Loucy (cell line): ENCODE data around the gene RPRD1A.

Experiments
- H2AFZ ChIP-seq: fragments of 200-600 bp; sonication (generic); 2 replicates; pipeline ENCODE4 v1.6.0; 2016; ENCODE audit warnings: antibody characterized with exemption, mild to moderate bottlenecking, low read length, moderate library complexity
- H3F3A ChIP-seq: fragments of 200-600 bp; 2 replicates; pipeline ENCODE4 v1.6.0; 2016; ENCODE audit warnings: antibody characterized with exemption, low read depth, mild to moderate bottlenecking
- H3K27me3 ChIP-seq: fragments of 200-600 bp; sonication (generic); 2 replicates; pipeline ENCODE4 v1.6.1; 2014; ENCODE audit warnings: low read length, mild to moderate bottlenecking; ENCODE audit not compliant: insufficient read depth, poor library complexity, severe bottlenecking
- H3K36me3 ChIP-seq: fragments of 200-600 bp; sonication (generic); 2 replicates; pipeline ENCODE4 v1.6.1; 2016; ENCODE audit warnings: low read length; ENCODE audit not compliant: insufficient read depth
- H3K4me1 ChIP-seq: fragments of 200-600 bp; sonication (generic); 2 replicates; pipeline ENCODE4 v1.5.1; 2014; ENCODE audit warnings: low read length, mild to moderate bottlenecking; ENCODE audit not compliant: insufficient read depth, poor library complexity, severe bottlenecking
- H3K4me2 ChIP-seq: fragments of 200-600 bp; sonication (generic); 2 replicates; pipeline ENCODE4 v1.6.0; 2014; ENCODE audit warnings: antibody characterized with exemption, low read length, low read depth, mild to moderate bottlenecking; ENCODE audit not compliant: poor library complexity, severe bottlenecking
- H3K4me3 ChIP-seq: fragments of 200-600 bp; sonication (generic); 2 replicates; pipeline ENCODE4 v1.5.1; 2014; ENCODE audit warnings: low read length, mild to moderate bottlenecking, mixed read lengths; ENCODE audit not compliant: poor library complexity, severe bottlenecking
- H3K79me2 ChIP-seq: fragments of 200-600 bp; sonication (generic); 2 replicates; pipeline ENCODE4 v1.6.1; 2014; ENCODE audit warnings: low read length; ENCODE audit not compliant: insufficient read depth
- H3K9ac ChIP-seq: fragments of 200-600 bp; sonication (generic); 2 replicates; pipeline ENCODE4 v1.6.0; 2014; ENCODE audit warnings: mild to moderate bottlenecking, low read depth, low read length, moderate library complexity; ENCODE audit not compliant: poor library complexity, severe bottlenecking
- H3K9me2 ChIP-seq: fragments of 200-600 bp; sonication (generic); replicated peaks from 2 replicates; pipeline ENCODE4 v1.6.1; 2016; ENCODE audit warnings: low read depth, low read length, mixed read lengths
- H3K9me3 ChIP-seq: fragments of 200-600 bp; sonication (generic); 2 replicates; pipeline ENCODE4 v1.6.1; 2014; ENCODE audit warnings: mild to moderate bottlenecking, antibody characterized with exemption, low read length, low read depth; ENCODE audit not compliant: insufficient read depth
- H4K20me1 ChIP-seq: fragments of 200-600 bp; sonication (generic); 2 replicates; pipeline ENCODE4 v1.6.0; 2014; ENCODE audit warnings: antibody characterized with exemption, low read length, mild to moderate bottlenecking; ENCODE audit not compliant: insufficient read depth, poor library complexity, severe bottlenecking
- CTCF ChIP-seq: fragments of 200-600 bp; sonication (generic); conservative IDR thresholded peaks from 2 replicates; pipeline ENCODE4 v1.5.1; 2014; ENCODE audit warnings: mild to moderate bottlenecking, antibody characterized with exemption, low read length
- EZH2phosphoT487 ChIP-seq: fragments of 200-600 bp; IDR thresholded peaks from 2 replicates; pipeline ENCODE4 v1.6.1; 2018; ENCODE audit warnings: antibody characterized with exemption, mild to moderate bottlenecking, moderate library complexity, borderline replicate concordance

The RPRD1A gene

DNA sequence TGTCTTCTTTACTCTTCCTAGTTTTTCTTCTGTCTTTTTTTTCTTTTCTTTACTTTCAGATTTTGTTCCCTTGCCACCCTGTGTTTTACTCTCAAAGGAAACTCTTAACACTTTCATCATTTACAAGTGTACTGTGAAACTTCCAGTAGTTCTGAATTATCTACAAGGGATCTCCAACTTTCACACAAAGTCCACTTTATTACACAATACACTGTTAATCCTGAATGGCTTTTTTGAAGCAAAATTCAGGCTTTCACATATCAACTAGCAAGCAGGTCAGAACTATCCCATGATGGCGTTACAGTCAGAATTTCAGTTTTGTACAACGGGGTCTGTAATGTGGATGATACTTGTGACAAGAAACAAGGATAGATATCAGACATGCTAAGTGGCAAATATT lies 60.4 kb downstream of the RPRD1A start:
- Histone ChIP-seq H3K9me2 (no peaks in the 10 kb centered on the region), H2AFZ (no peak overlapping the region), H3K9me3 (no peaks in the 10 kb centered on the region), H3K4me1 (peaks cover 8% of the 10 kb centered on the region), H3K4me3 (no peak overlapping the region), H3K36me3 (no peaks in the 10 kb centered on the region), H3K4me2 (no peak overlapping the region), H3K27me3 (no peaks in the 10 kb centered on the region), H3F3A (no peaks in the 10 kb centered on the region), H3K79me2 (no peaks in the 10 kb centered on the region), H3K9ac (no peak overlapping the region), H4K20me1 (no peaks in the 10 kb centered on the region)
- TF ChIP-seq CTCF (no peak), EZH2phosphoT487 (no peak)

DNA sequence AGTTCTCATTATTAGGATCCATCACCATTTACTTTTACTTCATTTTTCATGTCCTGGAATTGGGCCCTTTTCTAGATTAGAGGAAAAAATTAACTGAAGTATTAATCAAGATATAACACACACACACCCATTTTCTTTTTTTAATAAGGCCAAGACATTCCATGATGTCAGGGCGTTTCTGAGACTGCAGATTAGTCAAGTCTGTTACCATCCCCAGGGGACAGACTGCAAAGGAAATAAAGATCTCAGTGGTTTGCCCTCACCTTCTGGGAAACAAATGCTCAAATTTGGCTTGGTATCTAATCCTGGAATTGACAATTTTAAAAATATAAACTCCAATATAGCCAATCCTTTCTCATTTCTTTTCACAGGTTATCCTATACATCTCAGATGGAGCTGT lies 67.4 kb downstream of the RPRD1A start:
- H3K9ac ChIP-seq, result no peak overlapping the region
- no peaks in the 10 kb centered on the region for H3K79me2 ChIP-seq
- H3F3A ChIP-seq, result no peaks in the 10 kb centered on the region
- no peaks in the 10 kb centered on the region for H3K9me3 ChIP-seq
- peak overlapping the region; percentile 39 for H3K4me2 ChIP-seq
- H3K36me3 ChIP-seq, result no peaks in the 10 kb centered on the region
- H3K4me1 ChIP-seq, result peaks cover 30% of the 10 kb centered on the region
- TF ChIP-seq EZH2phosphoT487 (no peak), CTCF (no peak)
- H3K4me3 ChIP-seq, result no peak overlapping the region
- no peak overlapping the region for H2AFZ ChIP-seq
- no peaks in the 10 kb centered on the region for H4K20me1 ChIP-seq
- no peaks in the 10 kb centered on the region for H3K27me3 ChIP-seq
- H3K9me2 ChIP-seq, result no peaks in the 10 kb centered on the region

- H2AFZ ChIP-seq, result no peak overlapping the region
- no peaks in the 10 kb centered on the region for H3K79me2 ChIP-seq
- H3K4me2 ChIP-seq, result peak overlapping the region; percentile 39
- no peak overlapping the region for H3K4me3 ChIP-seq
- no peaks in the 10 kb centered on the region for H3K27me3 ChIP-seq
- no peaks in the 10 kb centered on the region for H3K9me3 ChIP-seq
- TF ChIP-seq EZH2phosphoT487 (no peak), CTCF (peak; percentile 63)
- no peaks in the 10 kb centered on the region for H3K36me3 ChIP-seq
- H3K9ac ChIP-seq, result no peak overlapping the region
- H3K9me2 ChIP-seq, result no peaks in the 10 kb centered on the region
- H3F3A ChIP-seq, result no peaks in the 10 kb centered on the region
- peaks cover 30% of the 10 kb centered on the region for H3K4me1 ChIP-seq
- H4K20me1 ChIP-seq, result no peaks in the 10 kb centered on the region
Measured at GRCh38 chr18:35998967-35999366, 68.4 kb downstream of the RPRD1A start.
